DMS79 treated with DMSO at 0.1 percent for 48 hours (cell line): ENCODE results near the gene MED26.
"Not testable (repeated sequence)": the region's sequence is repeated elsewhere in the genome, so short reads cannot be mapped to it uniquely, and the experiment has no call there.

ENCODE experiments used
- DNase-seq: peaks from one replicate; lab custom pipeline; 2025; lab: John Stamatoyannopoulos, UW

The MED26 gene, protein sequence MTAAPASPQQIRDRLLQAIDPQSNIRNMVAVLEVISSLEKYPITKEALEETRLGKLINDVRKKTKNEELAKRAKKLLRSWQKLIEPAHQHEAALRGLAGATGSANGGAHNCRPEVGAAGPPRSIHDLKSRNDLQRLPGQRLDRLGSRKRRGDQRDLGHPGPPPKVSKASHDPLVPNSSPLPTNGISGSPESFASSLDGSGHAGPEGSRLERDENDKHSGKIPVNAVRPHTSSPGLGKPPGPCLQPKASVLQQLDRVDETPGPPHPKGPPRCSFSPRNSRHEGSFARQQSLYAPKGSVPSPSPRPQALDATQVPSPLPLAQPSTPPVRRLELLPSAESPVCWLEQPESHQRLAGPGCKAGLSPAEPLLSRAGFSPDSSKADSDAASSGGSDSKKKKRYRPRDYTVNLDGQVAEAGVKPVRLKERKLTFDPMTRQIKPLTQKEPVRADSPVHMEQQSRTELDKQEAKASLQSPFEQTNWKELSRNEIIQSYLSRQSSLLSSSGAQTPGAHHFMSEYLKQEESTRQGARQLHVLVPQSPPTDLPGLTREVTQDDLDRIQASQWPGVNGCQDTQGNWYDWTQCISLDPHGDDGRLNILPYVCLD

DNA sequence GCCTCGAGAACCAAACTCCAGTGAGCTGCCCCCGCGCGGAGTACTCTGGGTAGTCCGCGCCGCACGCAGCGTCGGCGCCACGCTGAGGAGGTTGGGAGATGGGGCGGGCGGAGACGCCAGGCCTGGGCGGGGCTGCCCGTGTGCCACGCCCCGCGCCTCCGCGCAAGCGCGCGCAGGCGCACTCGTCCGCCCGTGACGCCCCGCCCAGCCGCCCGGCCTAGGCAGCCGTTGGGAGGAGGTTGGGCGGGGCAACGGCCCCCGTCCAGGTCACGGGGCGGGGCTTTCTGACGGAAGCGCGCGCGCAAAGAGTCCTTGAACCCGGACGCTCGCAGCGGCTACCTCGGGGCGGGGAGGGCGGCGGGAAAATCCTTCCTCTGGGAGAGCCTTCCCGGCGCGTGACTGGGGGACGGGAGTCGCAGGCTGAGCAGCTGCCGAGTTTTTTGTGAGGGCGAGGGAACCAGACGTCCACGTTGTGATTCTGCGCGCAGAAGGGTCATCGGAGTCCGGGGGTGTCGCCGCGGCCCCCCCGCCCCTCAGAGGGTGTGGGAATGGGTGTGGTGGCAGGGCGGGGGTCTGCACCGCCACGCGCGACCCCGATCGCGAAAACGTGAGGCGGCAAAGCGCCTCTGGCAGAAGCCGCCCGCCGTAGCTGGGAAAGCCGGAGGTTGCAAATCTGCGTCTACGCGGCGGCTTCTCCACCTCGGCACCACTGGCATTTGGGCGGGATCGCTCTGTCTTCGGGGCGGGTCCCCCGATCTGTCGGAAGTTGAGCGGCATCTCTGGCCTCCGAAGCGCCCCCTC, at the start of gene MED26:
TSS of gene MED26 (minus strand) at position 22 of the 801 bp plus-strand sequence. CDS start 261 bp downstream, outside the sequence.
- peak; percentile 88 for DNase-seq

GRCh38 chr19:16677055-16677454, 49.1 kb upstream of the MED26 start:
- DNase-seq: no peak

GRCh38 chr19:16676101-16676798, 48.2 kb upstream of the MED26 start:
- DNase-seq: no peak

GRCh38 chr19:16673839-16674238, 45.8 kb upstream of the MED26 start:
- not testable (repeated sequence) for DNase-seq

- DNase-seq: no peak
Measured at GRCh38 chr19:16673231-16673630, 45.2 kb upstream of the MED26 start.

GRCh38 chr19:16671652-16672274, 43.8 kb upstream of the MED26 start:
- no peak for DNase-seq

DNA sequence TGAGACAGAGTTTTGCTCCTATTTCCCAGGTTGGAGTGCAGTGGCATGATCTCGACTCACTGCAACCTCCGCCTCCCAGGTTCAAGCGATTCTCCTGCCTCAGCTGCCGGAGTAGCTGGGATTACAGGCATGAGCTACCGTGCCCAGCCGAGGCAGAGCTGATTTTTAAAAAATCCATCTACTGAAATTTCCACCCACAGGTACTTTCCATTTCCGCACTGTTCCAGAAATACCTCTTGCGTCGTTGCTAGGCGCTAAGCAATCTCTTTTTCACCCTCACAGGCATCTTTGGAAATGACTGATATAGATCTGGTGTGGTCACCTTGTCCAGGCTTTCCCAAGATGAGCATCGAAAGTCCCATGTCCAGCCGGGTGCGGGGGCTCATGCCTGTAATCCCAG, 42.3 kb upstream of the MED26 start:
- no peak for DNase-seq

GRCh38 chr19:16668702-16669101, 40.7 kb upstream of the MED26 start:
- not testable (repeated sequence) for DNase-seq

GRCh38 chr19:16668176-16668575, 40.2 kb upstream of the MED26 start:
- DNase-seq: no peak

DNA sequence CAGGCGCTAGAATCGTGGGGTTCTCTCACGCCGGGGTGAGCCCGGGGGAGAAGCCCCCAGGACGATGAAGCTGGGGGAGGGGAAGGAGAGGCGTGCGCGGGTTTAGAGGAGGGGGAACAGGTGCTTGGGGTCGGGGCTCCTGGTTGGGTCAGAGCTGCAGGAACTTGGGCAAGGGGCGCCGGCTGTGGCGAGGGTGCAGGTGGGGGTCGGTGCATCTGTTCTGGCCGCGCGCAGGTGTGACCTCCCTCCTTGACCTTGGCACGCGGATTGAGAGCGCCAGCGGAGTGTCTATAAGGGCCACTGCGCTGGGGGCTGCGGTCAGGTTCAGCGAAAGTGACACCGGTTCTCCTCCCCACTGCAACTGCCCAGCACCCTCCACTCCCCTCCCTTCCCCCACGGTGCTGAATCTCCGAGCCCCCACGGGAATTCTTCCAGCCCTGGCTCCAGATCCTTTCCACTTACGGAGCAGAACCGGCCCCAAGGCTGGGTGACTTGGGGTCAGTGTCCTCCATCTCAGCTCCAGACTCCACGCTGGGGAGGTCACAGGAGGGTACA, 33.6 kb upstream of the MED26 start:
- DNase-seq: no peak

- no peak for DNase-seq
Measured at GRCh38 chr19:16660763-16661479, 32.9 kb upstream of the MED26 start, which contains the start of gene TMEM38A. Gene TMEM38A (plus strand): TSS chr19:16661139. CDS start chr19:16661218, 79 bp downstream.

- DNase-seq: peak; percentile 94
Measured at GRCh38 chr19:16659832-16660708, 32.1 kb upstream of the MED26 start, which contains the start of gene SMIM7. Gene SMIM7 (minus strand): TSS chr19:16660144. CDS start chr19:16660110, 34 bp downstream.

DNA sequence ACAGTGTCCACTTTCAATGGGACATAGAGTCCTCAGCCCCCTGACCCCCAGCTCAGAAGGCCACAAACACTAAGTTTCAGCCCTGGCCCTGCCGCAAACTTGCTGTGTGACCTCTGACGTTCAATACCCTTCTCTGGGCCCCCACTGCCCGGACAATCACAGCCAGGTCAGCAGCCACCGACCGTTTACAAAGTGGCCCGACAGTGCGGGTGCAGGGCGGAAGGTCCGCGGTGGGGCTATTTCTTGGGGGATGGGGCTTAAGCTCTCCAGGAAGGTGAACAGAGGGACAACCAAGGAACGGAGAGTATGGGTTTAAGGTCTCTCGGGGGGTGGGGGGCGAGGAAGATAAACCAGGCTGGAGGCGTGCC, 31.4 kb upstream of the MED26 start:
- DNase-seq: no peak

DNA sequence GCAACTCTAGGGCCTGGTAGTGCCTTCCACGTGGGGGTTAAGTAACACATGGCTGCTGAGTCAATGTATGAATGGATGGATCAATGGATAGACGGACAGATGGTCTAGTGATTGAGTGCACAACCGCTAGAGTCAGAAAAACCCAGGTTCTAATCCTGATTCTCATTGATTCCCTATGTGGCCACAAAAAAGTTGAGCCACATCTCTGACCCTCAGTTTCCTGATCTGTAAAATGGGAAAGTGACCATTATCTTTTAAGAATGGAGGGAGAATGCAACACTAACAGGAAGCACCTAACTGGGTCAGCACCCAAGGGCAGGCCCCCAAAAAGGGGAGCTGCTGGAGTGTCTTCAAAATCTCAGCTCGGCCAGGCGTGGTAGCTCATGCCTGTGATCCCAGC, 29.4 kb upstream of the MED26 start:
- no peak for DNase-seq

DNA sequence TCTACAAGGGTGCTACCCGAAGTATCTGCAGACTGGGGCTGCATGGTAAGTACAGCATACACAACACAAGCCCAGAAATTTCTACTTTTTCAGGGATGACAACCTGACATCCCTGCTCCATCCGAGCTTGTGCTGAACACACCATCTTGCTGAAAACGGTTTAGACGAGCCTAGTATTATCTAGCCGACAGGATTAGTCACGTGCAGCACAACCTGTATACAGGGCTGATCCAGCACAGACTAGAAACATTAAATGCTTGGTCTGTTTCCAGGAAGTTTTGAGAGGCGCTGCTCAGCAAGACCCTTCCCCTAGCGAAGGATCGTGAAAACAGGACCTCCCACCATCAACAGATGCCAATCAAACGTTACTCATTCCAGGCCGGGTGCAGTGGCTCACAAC, 27.7 kb upstream of the MED26 start:
- no peak for DNase-seq

DNA sequence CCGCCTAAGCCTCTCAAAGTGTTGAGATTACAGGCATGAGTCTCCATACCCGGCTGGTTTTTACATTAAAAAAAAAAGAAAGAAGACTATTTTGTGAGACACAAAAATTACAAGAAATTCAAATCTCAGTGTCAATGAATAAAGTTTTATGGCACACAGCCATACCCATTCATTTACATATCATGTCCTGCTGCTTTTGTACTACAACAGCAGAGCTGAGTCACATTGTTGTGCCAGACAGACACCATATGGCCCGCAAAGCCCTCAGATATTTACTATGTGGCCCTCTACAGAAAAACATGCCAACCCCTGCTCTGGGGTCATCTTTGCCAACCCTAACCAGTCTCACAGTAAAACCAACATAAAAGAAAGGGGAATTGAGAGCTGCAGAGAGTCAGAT, 26.6 kb upstream of the MED26 start:
- DNase-seq: no peak

DNA sequence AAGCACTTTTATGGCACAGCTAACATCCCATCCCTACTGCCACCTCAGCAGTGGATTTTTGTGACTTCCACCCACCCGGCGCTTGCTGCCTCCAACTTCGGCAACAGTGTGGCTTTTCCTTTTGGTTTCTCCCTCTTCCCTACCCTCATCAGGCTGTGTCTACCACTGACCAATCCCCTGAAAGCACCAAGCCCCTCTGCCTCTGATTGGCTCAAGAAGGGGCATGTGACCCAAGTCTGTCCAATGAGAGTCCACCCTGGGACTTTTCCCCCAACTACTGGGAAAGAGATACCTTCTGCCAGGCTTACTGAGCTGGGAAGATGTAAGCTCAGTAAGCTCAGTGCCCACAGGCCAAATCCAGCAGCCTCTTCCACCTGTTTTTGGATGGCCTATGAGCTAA, 26.1 kb upstream of the MED26 start:
- no peak for DNase-seq

- DNase-seq: no peak
Measured at GRCh38 chr19:16652854-16653253, 24.9 kb upstream of the MED26 start.

DNA sequence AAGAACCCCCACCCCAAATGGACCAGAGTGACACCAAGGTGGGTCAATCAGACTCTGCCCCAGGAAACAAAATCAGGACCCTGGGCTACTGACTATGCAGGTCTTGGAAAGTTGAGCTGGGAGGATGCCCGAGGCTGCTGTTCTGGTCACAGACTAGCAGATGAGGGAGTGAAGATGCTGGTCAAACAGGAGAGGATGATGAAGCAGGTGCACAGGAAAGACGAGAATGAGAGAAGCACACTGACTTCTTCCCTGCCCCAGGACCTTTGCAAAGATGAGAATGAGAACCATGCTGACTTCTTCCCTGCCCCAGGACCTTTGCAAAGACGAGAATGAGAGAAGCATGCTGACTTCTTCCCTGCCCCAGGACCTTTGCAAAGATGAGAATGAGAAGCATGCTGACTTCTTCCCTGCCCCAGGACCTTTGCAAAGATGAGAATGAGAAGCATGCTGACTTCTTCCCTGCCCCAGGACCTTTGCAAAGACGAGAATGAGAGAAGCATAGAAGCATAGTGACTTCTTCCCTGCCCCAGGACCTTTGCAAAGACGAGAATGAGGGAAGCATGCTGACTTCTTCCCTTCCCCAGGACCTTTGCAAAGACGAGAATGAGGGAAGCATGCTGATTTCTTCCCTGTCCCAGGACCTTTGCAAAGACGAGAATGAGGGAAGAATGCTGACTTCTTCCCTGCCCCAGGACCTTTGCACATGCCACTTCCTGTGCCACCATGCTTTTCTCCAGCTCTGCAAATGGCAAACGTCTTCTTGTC, 23.6 kb upstream of the MED26 start:
- DNase-seq: not testable (repeated sequence)
